Liver (tissue), 9 donors: ENCODE data around the gene TLN1. TPM values are rescaled to one million over a fixed set of nuclear protein-coding genes. Genes with fewer than 3 reads are reported as not detected.

Experiments
- DNase-seq: peaks from one replicate; pipeline ENCODE4 v3.0.0-alpha.2; 2017; ENCODE audit warnings: low spot score
- H3K27ac ChIP-seq, 2 donors: one replicate each; pipeline ENCODE4 v1.7.0; 2013; ENCODE audit warnings: inconsistent platforms in 2 of 2, low read length in 2 of 2, control low read depth in 1 of 2, low read depth in 1 of 2, mild to moderate bottlenecking in 1 of 2
- H3K27me3 ChIP-seq, 4 donors: one replicate each; pipeline versions ENCODE4 v1.6.1 to v1.7.0; 2013; ENCODE audit warnings: low read length in 3 of 4, inconsistent platforms in 1 of 4, mild to moderate bottlenecking in 1 of 4, moderate library complexity in 1 of 4; ENCODE audit not compliant: control insufficient read depth in 4 of 4, insufficient read depth in 4 of 4
- H3K36me3 ChIP-seq, 4 donors: one replicate each; pipeline versions ENCODE4 v1.6.1 to v1.7.0; 2013; ENCODE audit warnings: low read length in 3 of 4, mild to moderate bottlenecking in 3 of 4, low read depth in 1 of 4, moderate library complexity in 1 of 4; ENCODE audit not compliant: control insufficient read depth in 4 of 4, insufficient read depth in 3 of 4
- H3K4me1 ChIP-seq, 4 donors: one replicate each; pipeline versions ENCODE4 v1.6.1 to v1.7.0; 2013; ENCODE audit warnings: low read length in 3 of 4, mild to moderate bottlenecking in 3 of 4, moderate library complexity in 1 of 4; ENCODE audit not compliant: control insufficient read depth in 4 of 4, insufficient read depth in 4 of 4
- H3K4me3 ChIP-seq, 3 donors: one replicate each; pipeline versions ENCODE4 v1.6.1 to v1.7.0; 2013; ENCODE audit warnings: low read length in 3 of 3, control low read depth in 1 of 3, low read depth in 1 of 3, mild to moderate bottlenecking in 1 of 3
- H3K9ac ChIP-seq, 2 donors: one replicate each; pipeline ENCODE4 v1.7.0; 2013; ENCODE audit warnings: low read length in 2 of 2, mild to moderate bottlenecking in 2 of 2, moderate library complexity in 2 of 2, control low read depth in 1 of 2, low read depth in 1 of 2
- H3K9me3 ChIP-seq, 4 donors: one replicate each; pipeline versions ENCODE4 v1.6.1 to v1.7.0; 2013; ENCODE audit warnings: low read length in 3 of 4; ENCODE audit not compliant: control insufficient read depth in 4 of 4
- ATF3 ChIP-seq: IDR thresholded peaks from 2 replicates; pipeline ENCODE4 v1.6.1; 2016; ENCODE audit warnings: antibody characterized with exemption
- EGR1 ChIP-seq, 2 donors: IDR thresholded peaks; 2 replicates each; pipeline ENCODE4 v1.6.1; 2016 to 2018; ENCODE audit warnings: antibody characterized with exemption in 2 of 2, low read depth in 2 of 2
- FOXA1 ChIP-seq: IDR thresholded peaks from 2 replicates; pipeline ENCODE4 v1.6.1; 2016; ENCODE audit warnings: antibody characterized with exemption
- FOXA2 ChIP-seq: IDR thresholded peaks from 2 replicates; pipeline ENCODE4 v1.6.1; 2016; ENCODE audit warnings: antibody characterized with exemption
- GABPA ChIP-seq, 2 donors: IDR thresholded peaks in 1 of 2; conservative IDR thresholded peaks in 1 of 2; 2 replicates each; pipeline ENCODE4 v1.6.1; 2016; ENCODE audit warnings: antibody characterized with exemption in 2 of 2, mild to moderate bottlenecking in 1 of 2, moderate library complexity in 1 of 2
- HNF4A ChIP-seq, 2 donors: conservative IDR thresholded peaks; 2 replicates each; pipeline ENCODE4 v1.6.1; 2016; ENCODE audit warnings: antibody characterized with exemption in 2 of 2, mild to moderate bottlenecking in 2 of 2
- HNF4G ChIP-seq: IDR thresholded peaks from 2 replicates; pipeline ENCODE4 v1.6.1; 2016; ENCODE audit warnings: antibody characterized with exemption
- JUND ChIP-seq, 2 donors: IDR thresholded peaks; 2 replicates each; pipeline ENCODE4 v1.6.1; 2016; ENCODE audit warnings: antibody characterized with exemption in 2 of 2
- NR2F2 ChIP-seq: IDR thresholded peaks from 2 replicates; pipeline ENCODE4 v1.6.1; 2016; ENCODE audit warnings: antibody characterized with exemption
- RAD21 ChIP-seq, 2 donors: IDR thresholded peaks; 2 replicates each; pipeline ENCODE4 v1.6.1; 2016; ENCODE audit warnings: antibody characterized with exemption in 2 of 2, mild to moderate bottlenecking in 2 of 2
- RXRA ChIP-seq, 2 donors: IDR thresholded peaks; 2 replicates each; pipeline ENCODE4 v1.6.1; 2017 to 2018; ENCODE audit warnings: antibody characterized with exemption in 2 of 2, mild to moderate bottlenecking in 1 of 2
- SP1 ChIP-seq: IDR thresholded peaks from 2 replicates; pipeline ENCODE4 v1.6.1; 2018; ENCODE audit warnings: antibody characterized with exemption, mild to moderate bottlenecking
- TAF1 ChIP-seq: conservative IDR thresholded peaks from 2 replicates; pipeline ENCODE4 v1.6.1; 2016; ENCODE audit warnings: antibody characterized with exemption, mild to moderate bottlenecking
- YY1 ChIP-seq: IDR thresholded peaks from 2 replicates; pipeline ENCODE4 v1.6.1; 2016; ENCODE audit warnings: antibody characterized with exemption, mild to moderate bottlenecking
- ZBTB33 ChIP-seq: IDR thresholded peaks from 2 replicates; pipeline ENCODE4 v1.6.1; 2016; ENCODE audit warnings: antibody characterized with exemption
- WGBS: extraction: QIAGEN DNeasy Blood & Tissue Kit; methylation state at CpG from one replicate; pipeline ENCODE4 v1.1.7; 2013; 5-methylcytosine and 5-hydroxymethylcytosine counted together
- polyA plus RNA-seq, 2 donors: library from polyadenylated mRNA; stranded (reverse) in 1 of 2; unstranded in 1 of 2; fragments of 200-250 nt in 1 of 2; fragments of >200 nt in 1 of 2; fragmentation: Nextera tagmentation in 1 of 2; extraction: Ambion mirVana in 1 of 2; gene quantifications; one replicate each; pipeline versions ENCODE4 v1.2.1 to v1.2.3, GENCODE V29; 2013 to 2015
- total RNA-seq, 2 donors: library from RNA; depleted of rRNA; stranded (reverse); fragments of >200 nt; gene quantifications; one replicate each; pipeline ENCODE4 v1.2.3, GENCODE V29; 2014
- TF ChIP-seq, protein P1 (sequence below): fragments of 150-350 bp; IDR thresholded peaks from 2 replicates; pipeline ENCODE4 v1.5.1; 2017; ENCODE audit warnings: improper control_type of control experiment, low read depth, low read length; ENCODE audit not compliant: missing input control
- TF ChIP-seq, protein P2 (sequence below): IDR thresholded peaks from 2 replicates; pipeline ENCODE4 v1.6.1; 2016; ENCODE audit warnings: antibody characterized with exemption
- TF ChIP-seq, protein P3 (sequence below): IDR thresholded peaks from 2 replicates; pipeline ENCODE4 v1.6.1; 2016; ENCODE audit warnings: antibody characterized with exemption, mild to moderate bottlenecking
- donor health status: healthy.
- donor health status: healthy.
- donor health status: healthy.
- donor health status: healthy.
- donor health status: healthy.

Gene TLN1
- total and polyA plus RNA-seq, 4 donors = 24.5 to 184 (median 125) TPM

DNA sequence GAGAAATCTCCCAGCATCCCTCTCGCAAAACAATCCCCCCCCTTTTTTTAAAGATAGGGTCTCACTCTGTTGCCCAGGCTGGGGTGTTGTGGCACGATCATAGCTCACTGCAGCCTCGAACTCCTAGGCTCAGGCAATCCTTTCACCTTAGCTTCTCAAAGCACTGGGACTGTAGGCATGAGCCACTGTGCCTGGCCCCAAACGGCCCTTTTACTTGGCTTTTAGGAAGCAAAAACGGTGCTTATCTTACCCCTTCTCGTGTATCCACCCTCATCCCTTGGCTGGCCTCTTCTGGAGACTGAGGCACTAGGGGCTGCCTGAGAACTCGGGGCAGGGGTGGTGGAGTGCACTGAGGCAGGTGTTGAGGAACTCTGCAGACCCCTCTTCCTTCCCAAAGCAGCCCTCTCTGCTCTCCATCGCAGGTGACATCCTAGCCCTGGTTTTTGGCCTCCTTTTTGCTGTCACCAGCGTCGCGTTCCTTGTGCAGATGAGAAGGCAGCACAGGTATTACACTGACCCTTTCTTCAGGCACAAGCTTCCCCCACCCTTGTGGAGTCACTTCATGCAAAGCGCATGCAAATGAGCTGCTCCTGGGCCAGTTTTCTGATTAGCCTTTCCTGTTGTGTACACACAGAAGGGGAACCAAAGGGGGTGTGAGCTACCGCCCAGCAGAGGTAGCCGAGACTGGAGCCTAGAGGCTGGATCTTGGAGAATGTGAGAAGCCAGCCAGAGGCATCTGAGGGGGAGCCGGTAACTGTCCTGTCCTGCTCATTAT lies 51.5 kb downstream of the TLN1 start:
- Histone ChIP-seq H3K4me1 (peaks cover 0 to 8% (median 6%) of the 10 kb centered on the region in 4 donors), H3K27me3 (no peaks in the 10 kb centered on the region), H3K27ac (no peak overlapping the region), H3K9ac (no peak overlapping the region), H3K4me3 (no peak overlapping the region), H3K36me3 (no peaks in the 10 kb centered on the region), H3K9me3 (no peaks in the 10 kb centered on the region)
- DNase-seq = no peak
- 75% methylated on average over 15 of the region's 15 CpGs for WGBS
- no peak for TF ChIP-seq NR2F2
- TF ChIP-seq, protein P1, sequence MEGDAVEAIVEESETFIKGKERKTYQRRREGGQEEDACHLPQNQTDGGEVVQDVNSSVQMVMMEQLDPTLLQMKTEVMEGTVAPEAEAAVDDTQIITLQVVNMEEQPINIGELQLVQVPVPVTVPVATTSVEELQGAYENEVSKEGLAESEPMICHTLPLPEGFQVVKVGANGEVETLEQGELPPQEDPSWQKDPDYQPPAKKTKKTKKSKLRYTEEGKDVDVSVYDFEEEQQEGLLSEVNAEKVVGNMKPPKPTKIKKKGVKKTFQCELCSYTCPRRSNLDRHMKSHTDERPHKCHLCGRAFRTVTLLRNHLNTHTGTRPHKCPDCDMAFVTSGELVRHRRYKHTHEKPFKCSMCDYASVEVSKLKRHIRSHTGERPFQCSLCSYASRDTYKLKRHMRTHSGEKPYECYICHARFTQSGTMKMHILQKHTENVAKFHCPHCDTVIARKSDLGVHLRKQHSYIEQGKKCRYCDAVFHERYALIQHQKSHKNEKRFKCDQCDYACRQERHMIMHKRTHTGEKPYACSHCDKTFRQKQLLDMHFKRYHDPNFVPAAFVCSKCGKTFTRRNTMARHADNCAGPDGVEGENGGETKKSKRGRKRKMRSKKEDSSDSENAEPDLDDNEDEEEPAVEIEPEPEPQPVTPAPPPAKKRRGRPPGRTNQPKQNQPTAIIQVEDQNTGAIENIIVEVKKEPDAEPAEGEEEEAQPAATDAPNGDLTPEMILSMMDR = no peak
- no peak for TF ChIP-seq HNF4A (conservative IDR thresholded peaks at IDR 0.05)
- no peak for TF ChIP-seq EGR1 (IDR thresholded peaks at IDR 0.05; ENCODE audit: low read depth in 2 of 2)
- TF ChIP-seq SP1 = no peak
- TF ChIP-seq, protein P2, sequence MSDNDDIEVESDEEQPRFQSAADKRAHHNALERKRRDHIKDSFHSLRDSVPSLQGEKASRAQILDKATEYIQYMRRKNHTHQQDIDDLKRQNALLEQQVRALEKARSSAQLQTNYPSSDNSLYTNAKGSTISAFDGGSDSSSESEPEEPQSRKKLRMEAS = no peak
- TF ChIP-seq RAD21 (IDR thresholded peaks at IDR 0.05) = no peak
- TF ChIP-seq, protein P3, sequence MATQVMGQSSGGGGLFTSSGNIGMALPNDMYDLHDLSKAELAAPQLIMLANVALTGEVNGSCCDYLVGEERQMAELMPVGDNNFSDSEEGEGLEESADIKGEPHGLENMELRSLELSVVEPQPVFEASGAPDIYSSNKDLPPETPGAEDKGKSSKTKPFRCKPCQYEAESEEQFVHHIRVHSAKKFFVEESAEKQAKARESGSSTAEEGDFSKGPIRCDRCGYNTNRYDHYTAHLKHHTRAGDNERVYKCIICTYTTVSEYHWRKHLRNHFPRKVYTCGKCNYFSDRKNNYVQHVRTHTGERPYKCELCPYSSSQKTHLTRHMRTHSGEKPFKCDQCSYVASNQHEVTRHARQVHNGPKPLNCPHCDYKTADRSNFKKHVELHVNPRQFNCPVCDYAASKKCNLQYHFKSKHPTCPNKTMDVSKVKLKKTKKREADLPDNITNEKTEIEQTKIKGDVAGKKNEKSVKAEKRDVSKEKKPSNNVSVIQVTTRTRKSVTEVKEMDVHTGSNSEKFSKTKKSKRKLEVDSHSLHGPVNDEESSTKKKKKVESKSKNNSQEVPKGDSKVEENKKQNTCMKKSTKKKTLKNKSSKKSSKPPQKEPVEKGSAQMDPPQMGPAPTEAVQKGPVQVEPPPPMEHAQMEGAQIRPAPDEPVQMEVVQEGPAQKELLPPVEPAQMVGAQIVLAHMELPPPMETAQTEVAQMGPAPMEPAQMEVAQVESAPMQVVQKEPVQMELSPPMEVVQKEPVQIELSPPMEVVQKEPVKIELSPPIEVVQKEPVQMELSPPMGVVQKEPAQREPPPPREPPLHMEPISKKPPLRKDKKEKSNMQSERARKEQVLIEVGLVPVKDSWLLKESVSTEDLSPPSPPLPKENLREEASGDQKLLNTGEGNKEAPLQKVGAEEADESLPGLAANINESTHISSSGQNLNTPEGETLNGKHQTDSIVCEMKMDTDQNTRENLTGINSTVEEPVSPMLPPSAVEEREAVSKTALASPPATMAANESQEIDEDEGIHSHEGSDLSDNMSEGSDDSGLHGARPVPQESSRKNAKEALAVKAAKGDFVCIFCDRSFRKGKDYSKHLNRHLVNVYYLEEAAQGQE = no peak
- TF ChIP-seq GABPA (IDR thresholded peaks at IDR 0.05 in 1 of 2, conservative IDR thresholded peaks at IDR 0.05 in 1 of 2) = no peak
- TF ChIP-seq FOXA1 = no peak
- no peak for TF ChIP-seq TAF1
- TF ChIP-seq YY1 = no peak
- TF ChIP-seq HNF4G = no peak
- TF ChIP-seq ATF3 = no peak
- TF ChIP-seq RXRA (IDR thresholded peaks at IDR 0.05) = no peak

GRCh38 chr9:35679766-35680330 lies 52.1 kb downstream of the TLN1 start:
- H3K9ac ChIP-seq = no peak overlapping the region
- no peak overlapping the region for H3K4me3 ChIP-seq
- H3K36me3 ChIP-seq = no peaks in the 10 kb centered on the region
- H3K27me3 ChIP-seq = no peaks in the 10 kb centered on the region
- H3K9me3 ChIP-seq = no peaks in the 10 kb centered on the region
- DNase-seq = no peak
- H3K4me1 ChIP-seq = peaks cover 0 to 8% (median 7%) of the 10 kb centered on the region in 4 donors
- H3K27ac ChIP-seq = no peak overlapping the region
- 96% methylated on average over 8 of the region's 8 CpGs for WGBS
- TF ChIP-seq, protein P1 = no peak
- TF ChIP-seq RAD21 (IDR thresholded peaks at IDR 0.05) (no peak), FOXA2 (no peak), EGR1 (IDR thresholded peaks at IDR 0.05; ENCODE audit: low read depth in 2 of 2) (no peak), SP1 (no peak), NR2F2 (no peak), HNF4A (conservative IDR thresholded peaks at IDR 0.05) (no peak), YY1 (no peak), JUND (IDR thresholded peaks at IDR 0.05) (no peak), ATF3 (no peak), GABPA (IDR thresholded peaks at IDR 0.05 in 1 of 2, conservative IDR thresholded peaks at IDR 0.05 in 1 of 2) (no peak), ZBTB33 (no peak), FOXA1 (no peak), HNF4G (no peak)
